GM12878 (cell line): ENCODE measurements around the gene SEZ6L2. TPM values are rescaled to one million over a fixed set of nuclear protein-coding genes. Genes with fewer than 3 reads are reported as not detected.

Source experiments
- ATAC-seq: fragments of 200-7000 bp; cut with Tn5 transposase; 3 replicates; pipeline ENCODE4 v1.9.1; 2020; ENCODE audit warnings: mild to moderate bottlenecking, moderate library complexity
- BruUV-seq: library from RNA; stranded (reverse); fragments of 400-500 nt; replicated peaks from 2 replicates; lab custom pipeline; 2021; lab: Mats Ljungman, UMichigan
- CTCF ChIA-PET: fragments of 300-600 bp; sonication (Branson Sonifier 250); formaldehyde crosslinking; extraction: SDS; loops from one replicate; lab custom pipeline; 2021; ENCODE audit warnings: inconsistent platforms; lab: Yijun Ruan, JAX
- POLR2A ChIA-PET: fragments of 350-600 bp; formaldehyde crosslinking; extraction: SDS; loops from one replicate; lab custom pipeline; 2021; ENCODE audit warnings: inconsistent platforms; lab: Charles Lee
- RAD21 ChIA-PET: fragments of 300-600 bp; sonication (Branson Sonifier 250); formaldehyde crosslinking; loops from one replicate; lab custom pipeline; 2023; ENCODE audit warnings: antibody characterized with exemption; ENCODE audit not compliant: unreplicated experiment; lab: Charles Lee
- SMC1A ChIA-PET: fragments of 300-600 bp; sonication (Branson Sonifier 250); formaldehyde crosslinking; loops from one replicate; lab custom pipeline; 2023; ENCODE audit not compliant: unreplicated experiment, uncharacterized antibody; lab: Charles Lee
- DNase-seq: peaks from one replicate; pipeline ENCODE4 v3.0.0-alpha.2; 2011; ENCODE audit warnings: low read depth, low spot score
- FAIRE-seq: peaks from 3 replicates; lab custom pipeline; 2011; peaks lifted over from hg19 to GRCh38; lab: Jason Lieb, UNC
- H2AFZ ChIP-seq: 2 replicates; pipeline ENCODE4 v1.6.0; 2011; ENCODE audit warnings: low read depth, low read length, control low read depth; ENCODE audit not compliant: control insufficient read depth
- H3K27ac ChIP-seq: 2 replicates; pipeline ENCODE4 v1.5.1; 2011; ENCODE audit warnings: control low read depth; ENCODE audit not compliant: control insufficient read depth, insufficient read depth
- H3K27me3 ChIP-seq, 2 experiments: replicated peaks in 1 of 2; 2 replicates each; pipeline versions ENCODE4 v1.6.0 to v1.6.1; 2011; ENCODE audit warnings: low read length in 1 of 2; ENCODE audit not compliant: control insufficient read depth in 2 of 2, insufficient read depth in 2 of 2
- H3K36me3 ChIP-seq, 2 experiments: 2 replicates each; pipeline ENCODE4 v1.5.1; 2011; ENCODE audit warnings: low read length in 1 of 2; ENCODE audit not compliant: control insufficient read depth in 2 of 2, insufficient read depth in 2 of 2
- H3K4me1 ChIP-seq: 2 replicates; pipeline ENCODE4 v1.6.1; 2011; ENCODE audit warnings: mild to moderate bottlenecking, low read length, moderate library complexity, mixed read lengths; ENCODE audit not compliant: control insufficient read depth, insufficient read depth
- H3K4me2 ChIP-seq: 2 replicates; pipeline ENCODE4 v1.6.0; 2011; ENCODE audit warnings: control low read depth; ENCODE audit not compliant: control insufficient read depth, insufficient read depth
- H3K4me3 ChIP-seq: fragments of 200-600 bp; sonication (generic); 2 replicates; pipeline ENCODE4 v1.5.1; 2016
- H3K79me2 ChIP-seq: 2 replicates; pipeline ENCODE4 v1.6.0; 2011; ENCODE audit warnings: low read length; ENCODE audit not compliant: control insufficient read depth, insufficient read depth
- H3K9ac ChIP-seq: 2 replicates; pipeline ENCODE4 v1.8.0; 2011; ENCODE audit warnings: low read length, control low read depth, mixed read lengths; ENCODE audit not compliant: control insufficient read depth, insufficient read depth
- H3K9me3 ChIP-seq: replicated peaks from 3 replicates; pipeline ENCODE4 v1.5.1; 2011; ENCODE audit warnings: mild to moderate bottlenecking, low read length; ENCODE audit not compliant: control insufficient read depth, insufficient read depth
- H4K20me1 ChIP-seq: 2 replicates; pipeline ENCODE4 v1.6.0; 2011; ENCODE audit not compliant: control insufficient read depth, insufficient read depth
- EGR1 ChIP-seq, 2 experiments: IDR thresholded peaks; 1 replicate in 1 of 2; 2 replicates in 1 of 2; pipeline ENCODE4 v1.6.1; 2011 to 2012; ENCODE audit warnings: low read depth in 2 of 2, low read length in 2 of 2, borderline replicate concordance in 1 of 2, mild to moderate bottlenecking in 1 of 2, moderate library complexity in 1 of 2
- EP300 ChIP-seq, 2 experiments: fragments of 150-350 bp in 1 of 2; IDR thresholded peaks; 2 replicates each; pipeline ENCODE4 v1.6.1; 2011 to 2012; ENCODE audit warnings: low read depth in 2 of 2, low read length in 2 of 2, borderline replicate concordance in 1 of 2, improper control_type of control experiment in 1 of 2, inconsistent platforms in 1 of 2; ENCODE audit not compliant: control insufficient read depth in 1 of 2
- IKZF1 ChIP-seq: fragments of 450-650 bp; conservative IDR thresholded peaks from 2 replicates; pipeline ENCODE4 v1.6.1; 2017; ENCODE audit warnings: antibody characterized with exemption, mild to moderate bottlenecking
- IRF4 ChIP-seq: IDR thresholded peaks from 2 replicates; pipeline ENCODE4 v1.6.1; 2011; ENCODE audit warnings: low read depth, low read length
- MTA2 ChIP-seq: fragments of 450-650 bp; IDR thresholded peaks from 2 replicates; pipeline ENCODE4 v1.6.1; 2016; ENCODE audit warnings: low read depth, mild to moderate bottlenecking, moderate library complexity
- NFIC ChIP-seq: IDR thresholded peaks from 2 replicates; pipeline ENCODE4 v1.6.1; 2012; ENCODE audit warnings: low read depth, mild to moderate bottlenecking, inconsistent platforms, low read length, moderate library complexity
- NR2C1 ChIP-seq: fragments of 450-650 bp; IDR thresholded peaks from 2 replicates; pipeline ENCODE4 v1.6.1; 2017; ENCODE audit warnings: antibody characterized with exemption, mild to moderate bottlenecking, moderate library complexity
- NR2F1 ChIP-seq: fragments of 450-650 bp; conservative IDR thresholded peaks from 2 replicates; pipeline ENCODE4 v1.6.1; 2017; ENCODE audit warnings: mild to moderate bottlenecking
- PAX8 ChIP-seq: fragments of 450-650 bp; IDR thresholded peaks from 2 replicates; pipeline ENCODE4 v1.6.1; 2017; ENCODE audit warnings: mild to moderate bottlenecking, moderate library complexity
- RAD21 ChIP-seq: IDR thresholded peaks from 2 replicates; pipeline ENCODE4 v1.6.1; 2011; ENCODE audit warnings: mild to moderate bottlenecking, low read depth, low read length, moderate library complexity; ENCODE audit not compliant: insufficient read depth
- SREBF1 ChIP-seq: IDR thresholded peaks from 2 replicates; pipeline ENCODE4 v1.6.1; 2012; ENCODE audit warnings: mild to moderate bottlenecking, low read length
- SRF ChIP-seq, 2 experiments: IDR thresholded peaks; 2 replicates each; pipeline ENCODE4 v1.6.1; 2011; ENCODE audit warnings: low read depth in 2 of 2, low read length in 2 of 2, mild to moderate bottlenecking in 1 of 2, moderate library complexity in 1 of 2
- WGBS: methylation state at CpG from one replicate; pipeline ENCODE4 v1.1.6; 2016; ENCODE audit warnings: low lambda C conversion rate; ENCODE audit not compliant: insufficient replicate concordance, insufficient coverage; ENCODE audit errors: missing lambda C conversion rate; 5-methylcytosine and 5-hydroxymethylcytosine counted together
- in situ Hi-C: fragments of 300-500 bp; cut with MboI; formaldehyde crosslinking; loops from 9 replicates; pipeline ENCODE4 v1.14.3; 2018; ENCODE audit warnings: mixed read lengths
- intact Hi-C: fragments of 100-400 bp; cut with micrococcal nuclease; formaldehyde crosslinking; loops from one replicate; pipeline ENCODE4 v1.14.2; 2022; ENCODE audit not compliant: unreplicated experiment
- polyA plus RNA-seq, 11 experiments: library from polyadenylated mRNA; depleted of rRNA in 4 of 11; unstranded in 6 of 11; stranded (reverse) in 5 of 11; fragments of >200 nt; fragmentation: Nextera tagmentation in 4 of 11; fragmentation: Illumina TruSeq in 1 of 11; extraction: Ambion mirVana in 4 of 11; extraction: Trizol in 1 of 11; gene quantifications; 1 replicate in 1 of 11; 2 replicates in 10 of 11; pipeline versions ENCODE4 v1.2.1 to v1.2.3, GENCODE V29; 2011 to 2016; ENCODE audit warnings: inconsistent platforms in 2 of 11, missing spikeins in 2 of 11, low read depth in 1 of 11
- total RNA-seq, 4 experiments: library from RNA; depleted of rRNA in 3 of 4; stranded (reverse); fragments of >200 nt in 3 of 4; fragmentation: Illumina TruSeq in 1 of 4; extraction: Trizol in 1 of 4; gene quantifications; 2 replicates each; pipeline versions ENCODE4 v1.2.1 to v1.2.3, GENCODE V29; 2013 to 2021
- TF ChIP-seq, protein P1 (sequence below): fragments of 450-650 bp; IDR thresholded peaks from 2 replicates; pipeline ENCODE4 v1.6.1; 2014; ENCODE audit warnings: mild to moderate bottlenecking
- TF ChIP-seq, protein P2 (sequence below): fragments of 450-650 bp; IDR thresholded peaks from 2 replicates; pipeline ENCODE4 v1.6.1; 2017; ENCODE audit warnings: mild to moderate bottlenecking, moderate library complexity
- TF ChIP-seq, protein P3 (sequence below): fragments of 450-650 bp; formaldehyde crosslinking; IDR thresholded peaks from 2 replicates; pipeline ENCODE4 v1.4.0; 2022; ENCODE audit warnings: mild to moderate bottlenecking, moderate library complexity
- TF ChIP-seq, protein P4 (sequence below): IDR thresholded peaks from 2 replicates; pipeline ENCODE4 v1.6.1; 2011; ENCODE audit warnings: low read depth, mild to moderate bottlenecking, low read length, moderate library complexity, borderline replicate concordance; ENCODE audit errors: extremely low read depth

SEZ6L2 gene
- total and polyA plus RNA-seq, 10 of the 15 experiments (the other 5 are each of a cell fraction or from before 2014, with no cell fraction given), result 0.06 to 0.49 TPM; not detected in 8

DNA sequence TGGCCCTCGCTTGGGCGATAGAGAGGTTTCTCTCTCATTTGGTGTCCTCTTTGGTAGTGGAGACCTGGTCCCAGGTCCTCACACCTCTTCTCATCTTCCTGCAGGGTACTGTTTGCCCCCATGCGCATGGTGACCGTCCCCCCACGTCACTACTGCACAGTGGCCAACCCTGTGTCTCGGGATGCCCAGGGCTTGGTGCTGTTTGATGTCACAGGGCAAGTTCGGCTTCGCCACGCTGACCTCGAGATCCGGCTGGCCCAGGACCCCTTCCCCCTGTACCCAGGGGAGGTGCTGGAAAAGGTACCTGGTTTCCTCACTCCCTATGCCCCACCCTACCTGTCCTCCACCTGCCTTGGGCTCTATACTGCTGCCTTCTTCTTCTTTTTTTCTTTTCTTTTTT, 68.6 kb downstream of the SEZ6L2 start:
- no peaks in the 10 kb centered on the region for H4K20me1 ChIP-seq
- 95% methylated on average over 9 of the region's 11 CpGs for WGBS
- no peak for ATAC-seq
- ChIA-PET RAD21 (no interaction called here), POLR2A (no interaction called here), CTCF (no interaction called here), SMC1A (no interaction called here)
- H3K27ac ChIP-seq, result no peak overlapping the region
- H3K9ac ChIP-seq, result no peak overlapping the region
- no peak for DNase-seq
- H3K79me2 ChIP-seq, result peaks cover 5% of the 10 kb centered on the region
- no peak overlapping the region for H2AFZ ChIP-seq
- H3K4me3 ChIP-seq, result no peak overlapping the region
- BruUV-seq, result no TSS peak
- no peaks in the 10 kb centered on the region for H3K27me3 ChIP-seq
- in situ Hi-C loops (no loop called here), intact Hi-C loops (no loop called here)
- no peak overlapping the region for H3K4me2 ChIP-seq
- no peak for FAIRE-seq
- 0 out of 2 replicates have a peak, but pooled peaks cover under 1% of the 10 kb centered on the region for H3K4me1 ChIP-seq
- H3K9me3 ChIP-seq, result no peaks in the 10 kb centered on the region
- H3K36me3 ChIP-seq, result peaks cover 8 to 11% of the 10 kb centered on the region in 2 experiments; a peak in 3 of 4 replicates
- TF ChIP-seq NFIC (no peak), IKZF1 (no peak), IRF4 (no peak), PAX8 (no peak), SREBF1 (no peak), NR2C1 (no peak), EP300 (IDR thresholded peaks at IDR 0.05; ENCODE audit: borderline replicate concordance in 1 of 2, control insufficient read depth in 1 of 2, low read depth in 2 of 2, low read length in 2 of 2) (no peak), SRF (IDR thresholded peaks at IDR 0.05; ENCODE audit: low read depth in 2 of 2, low read length in 2 of 2) (no peak), MTA2 (no peak), EGR1 (IDR thresholded peaks at IDR 0.05; ENCODE audit: borderline replicate concordance in 1 of 2, low read depth in 2 of 2, low read length in 2 of 2) (no peak), NR2F1 (no peak), RAD21 (no peak)
- TF ChIP-seq, protein P1, sequence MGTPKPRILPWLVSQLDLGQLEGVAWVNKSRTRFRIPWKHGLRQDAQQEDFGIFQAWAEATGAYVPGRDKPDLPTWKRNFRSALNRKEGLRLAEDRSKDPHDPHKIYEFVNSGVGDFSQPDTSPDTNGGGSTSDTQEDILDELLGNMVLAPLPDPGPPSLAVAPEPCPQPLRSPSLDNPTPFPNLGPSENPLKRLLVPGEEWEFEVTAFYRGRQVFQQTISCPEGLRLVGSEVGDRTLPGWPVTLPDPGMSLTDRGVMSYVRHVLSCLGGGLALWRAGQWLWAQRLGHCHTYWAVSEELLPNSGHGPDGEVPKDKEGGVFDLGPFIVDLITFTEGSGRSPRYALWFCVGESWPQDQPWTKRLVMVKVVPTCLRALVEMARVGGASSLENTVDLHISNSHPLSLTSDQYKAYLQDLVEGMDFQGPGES, result no peak
- TF ChIP-seq, protein P2, sequence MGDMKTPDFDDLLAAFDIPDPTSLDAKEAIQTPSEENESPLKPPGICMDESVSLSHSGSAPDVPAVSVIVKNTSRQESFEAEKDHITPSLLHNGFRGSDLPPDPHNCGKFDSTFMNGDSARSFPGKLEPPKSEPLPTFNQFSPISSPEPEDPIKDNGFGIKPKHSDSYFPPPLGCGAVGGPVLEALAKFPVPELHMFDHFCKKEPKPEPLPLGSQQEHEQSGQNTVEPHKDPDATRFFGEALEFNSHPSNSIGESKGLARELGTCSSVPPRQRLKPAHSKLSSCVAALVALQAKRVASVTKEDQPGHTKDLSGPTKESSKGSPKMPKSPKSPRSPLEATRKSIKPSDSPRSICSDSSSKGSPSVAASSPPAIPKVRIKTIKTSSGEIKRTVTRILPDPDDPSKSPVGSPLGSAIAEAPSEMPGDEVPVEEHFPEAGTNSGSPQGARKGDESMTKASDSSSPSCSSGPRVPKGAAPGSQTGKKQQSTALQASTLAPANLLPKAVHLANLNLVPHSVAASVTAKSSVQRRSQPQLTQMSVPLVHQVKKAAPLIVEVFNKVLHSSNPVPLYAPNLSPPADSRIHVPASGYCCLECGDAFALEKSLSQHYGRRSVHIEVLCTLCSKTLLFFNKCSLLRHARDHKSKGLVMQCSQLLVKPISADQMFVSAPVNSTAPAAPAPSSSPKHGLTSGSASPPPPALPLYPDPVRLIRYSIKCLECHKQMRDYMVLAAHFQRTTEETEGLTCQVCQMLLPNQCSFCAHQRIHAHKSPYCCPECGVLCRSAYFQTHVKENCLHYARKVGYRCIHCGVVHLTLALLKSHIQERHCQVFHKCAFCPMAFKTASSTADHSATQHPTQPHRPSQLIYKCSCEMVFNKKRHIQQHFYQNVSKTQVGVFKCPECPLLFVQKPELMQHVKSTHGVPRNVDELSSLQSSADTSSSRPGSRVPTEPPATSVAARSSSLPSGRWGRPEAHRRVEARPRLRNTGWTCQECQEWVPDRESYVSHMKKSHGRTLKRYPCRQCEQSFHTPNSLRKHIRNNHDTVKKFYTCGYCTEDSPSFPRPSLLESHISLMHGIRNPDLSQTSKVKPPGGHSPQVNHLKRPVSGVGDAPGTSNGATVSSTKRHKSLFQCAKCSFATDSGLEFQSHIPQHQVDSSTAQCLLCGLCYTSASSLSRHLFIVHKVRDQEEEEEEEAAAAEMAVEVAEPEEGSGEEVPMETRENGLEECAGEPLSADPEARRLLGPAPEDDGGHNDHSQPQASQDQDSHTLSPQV, result no peak
- TF ChIP-seq, protein P3, sequence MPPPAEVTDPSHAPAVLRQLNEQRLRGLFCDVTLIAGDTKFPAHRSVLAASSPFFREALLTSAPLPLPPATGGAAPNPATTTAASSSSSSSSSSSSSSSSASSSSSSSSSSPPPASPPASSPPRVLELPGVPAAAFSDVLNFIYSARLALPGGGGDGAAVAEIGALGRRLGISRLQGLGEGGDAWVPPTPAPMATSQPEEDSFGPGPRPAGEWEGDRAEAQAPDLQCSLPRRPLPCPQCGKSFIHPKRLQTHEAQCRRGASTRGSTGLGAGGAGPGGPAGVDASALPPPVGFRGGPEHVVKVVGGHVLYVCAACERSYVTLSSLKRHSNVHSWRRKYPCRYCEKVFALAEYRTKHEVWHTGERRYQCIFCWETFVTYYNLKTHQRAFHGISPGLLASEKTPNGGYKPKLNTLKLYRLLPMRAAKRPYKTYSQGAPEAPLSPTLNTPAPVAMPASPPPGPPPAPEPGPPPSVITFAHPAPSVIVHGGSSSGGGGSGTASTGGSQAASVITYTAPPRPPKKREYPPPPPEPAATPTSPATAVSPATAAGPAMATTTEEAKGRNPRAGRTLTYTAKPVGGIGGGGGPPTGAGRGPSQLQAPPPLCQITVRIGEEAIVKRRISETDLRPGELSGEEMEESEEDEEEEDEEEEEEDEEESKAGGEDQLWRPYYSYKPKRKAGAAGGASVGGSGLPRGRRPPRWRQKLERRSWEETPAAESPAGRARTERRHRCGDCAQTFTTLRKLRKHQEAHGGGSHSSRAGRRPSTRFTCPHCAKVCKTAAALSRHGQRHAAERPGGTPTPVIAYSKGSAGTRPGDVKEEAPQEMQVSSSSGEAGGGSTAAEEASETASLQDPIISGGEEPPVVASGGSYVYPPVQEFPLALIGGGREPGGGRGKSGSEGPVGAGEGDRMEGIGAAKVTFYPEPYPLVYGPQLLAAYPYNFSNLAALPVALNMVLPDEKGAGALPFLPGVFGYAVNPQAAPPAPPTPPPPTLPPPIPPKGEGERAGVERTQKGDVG, result no peak
- TF ChIP-seq, protein P4, sequence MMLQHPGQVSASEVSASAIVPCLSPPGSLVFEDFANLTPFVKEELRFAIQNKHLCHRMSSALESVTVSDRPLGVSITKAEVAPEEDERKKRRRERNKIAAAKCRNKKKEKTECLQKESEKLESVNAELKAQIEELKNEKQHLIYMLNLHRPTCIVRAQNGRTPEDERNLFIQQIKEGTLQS, result no peak
